ENCODE measurements around the gene GNPTAB.

Gene GNPTAB

DNA sequence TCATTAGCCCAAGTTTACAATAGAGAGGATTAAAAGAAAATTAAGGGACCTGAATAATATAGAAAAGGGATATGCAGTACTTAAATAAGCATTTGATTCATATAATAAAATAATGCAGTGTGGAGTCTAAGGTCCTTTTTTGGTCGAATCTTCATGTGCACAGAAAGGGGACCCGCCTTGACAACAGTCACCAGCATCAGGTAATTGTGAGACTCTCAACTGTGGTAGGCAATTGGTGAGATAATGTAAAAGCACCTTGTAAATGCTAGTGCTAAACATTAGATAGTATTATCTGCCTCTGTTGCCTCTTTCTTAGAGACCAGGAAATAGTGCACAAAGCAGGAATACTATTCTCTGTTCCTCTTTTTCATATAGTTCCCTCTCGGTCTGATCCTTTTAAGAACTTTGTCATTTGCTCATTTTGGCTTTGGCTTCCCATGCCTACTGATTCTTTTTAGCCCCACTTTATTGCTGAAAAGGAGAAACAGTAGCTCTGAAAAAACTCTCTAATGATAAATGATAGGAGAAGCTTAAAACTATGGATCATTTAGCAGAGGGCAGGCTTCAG is 115.8 kb downstream of the GNPTAB start:
- TF ChIP-seq, protein P1, sequence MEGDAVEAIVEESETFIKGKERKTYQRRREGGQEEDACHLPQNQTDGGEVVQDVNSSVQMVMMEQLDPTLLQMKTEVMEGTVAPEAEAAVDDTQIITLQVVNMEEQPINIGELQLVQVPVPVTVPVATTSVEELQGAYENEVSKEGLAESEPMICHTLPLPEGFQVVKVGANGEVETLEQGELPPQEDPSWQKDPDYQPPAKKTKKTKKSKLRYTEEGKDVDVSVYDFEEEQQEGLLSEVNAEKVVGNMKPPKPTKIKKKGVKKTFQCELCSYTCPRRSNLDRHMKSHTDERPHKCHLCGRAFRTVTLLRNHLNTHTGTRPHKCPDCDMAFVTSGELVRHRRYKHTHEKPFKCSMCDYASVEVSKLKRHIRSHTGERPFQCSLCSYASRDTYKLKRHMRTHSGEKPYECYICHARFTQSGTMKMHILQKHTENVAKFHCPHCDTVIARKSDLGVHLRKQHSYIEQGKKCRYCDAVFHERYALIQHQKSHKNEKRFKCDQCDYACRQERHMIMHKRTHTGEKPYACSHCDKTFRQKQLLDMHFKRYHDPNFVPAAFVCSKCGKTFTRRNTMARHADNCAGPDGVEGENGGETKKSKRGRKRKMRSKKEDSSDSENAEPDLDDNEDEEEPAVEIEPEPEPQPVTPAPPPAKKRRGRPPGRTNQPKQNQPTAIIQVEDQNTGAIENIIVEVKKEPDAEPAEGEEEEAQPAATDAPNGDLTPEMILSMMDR (conservative IDR thresholded peaks at IDR 0.05; ENCODE audit: control insufficient read depth, insufficient read depth, low read depth, low read length), result no peak
- DNase-seq (ENCODE audit: low read depth), result no peak
- H3K4me3 ChIP-seq (ENCODE audit: control insufficient read depth, low read depth, low read length), result no peak overlapping the region

GRCh38 chr12:101713930-101714329 is 116.8 kb downstream of the GNPTAB start:
- no peak overlapping the region for H3K4me3 ChIP-seq (ENCODE audit: control insufficient read depth, low read depth, low read length)
- TF ChIP-seq, protein P1 (conservative IDR thresholded peaks at IDR 0.05; ENCODE audit: control insufficient read depth, insufficient read depth, low read depth, low read length), result no peak
- DNase-seq (ENCODE audit: low read depth), result no peak

- TF ChIP-seq, protein P1 (conservative IDR thresholded peaks at IDR 0.05; ENCODE audit: control insufficient read depth, insufficient read depth, low read depth, low read length), result no peak
- H3K4me3 ChIP-seq (ENCODE audit: control insufficient read depth, low read depth, low read length), result no peak overlapping the region
- DNase-seq (ENCODE audit: low read depth), result peak; percentile 32
Measured at GRCh38 chr12:101713059-101713682, 117.6 kb downstream of the GNPTAB start.

DNA sequence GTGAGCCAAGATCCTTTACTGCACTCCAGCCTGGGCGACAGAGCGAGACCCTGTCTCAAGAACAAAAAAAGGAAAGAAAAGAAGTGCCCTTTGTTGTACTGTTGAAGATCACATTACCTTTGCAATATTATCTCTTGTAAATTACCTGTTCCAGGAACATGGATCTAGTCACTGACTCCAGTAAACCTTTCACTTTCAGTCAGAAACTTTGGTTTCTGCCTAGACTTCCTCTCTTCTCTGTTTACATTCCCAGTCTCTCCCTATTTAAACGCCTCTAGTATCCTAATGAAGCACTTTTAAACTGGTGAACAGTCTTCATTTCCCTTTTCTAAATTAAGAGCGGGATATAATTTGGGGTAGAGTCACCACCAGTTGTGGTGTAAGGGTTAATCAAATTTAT is 120.5 kb downstream of the GNPTAB start:
- no peak overlapping the region for H3K4me3 ChIP-seq (ENCODE audit: control insufficient read depth, low read depth, low read length)
- TF ChIP-seq, protein P1 (conservative IDR thresholded peaks at IDR 0.05; ENCODE audit: control insufficient read depth, insufficient read depth, low read depth, low read length), result no peak

GRCh38 chr12:101707131-101707782 is 123.5 kb downstream of the GNPTAB start:
- DNase-seq (ENCODE audit: low read depth), result no peak
- no peak overlapping the region for H3K4me3 ChIP-seq (ENCODE audit: control insufficient read depth, low read depth, low read length)
- TF ChIP-seq, protein P1 (conservative IDR thresholded peaks at IDR 0.05; ENCODE audit: control insufficient read depth, insufficient read depth, low read depth, low read length), result no peak

More for the DNA sequence above, 120.5 kb downstream of the GNPTAB start:
- DNase-seq (ENCODE audit: low read depth), result no peak

DNA sequence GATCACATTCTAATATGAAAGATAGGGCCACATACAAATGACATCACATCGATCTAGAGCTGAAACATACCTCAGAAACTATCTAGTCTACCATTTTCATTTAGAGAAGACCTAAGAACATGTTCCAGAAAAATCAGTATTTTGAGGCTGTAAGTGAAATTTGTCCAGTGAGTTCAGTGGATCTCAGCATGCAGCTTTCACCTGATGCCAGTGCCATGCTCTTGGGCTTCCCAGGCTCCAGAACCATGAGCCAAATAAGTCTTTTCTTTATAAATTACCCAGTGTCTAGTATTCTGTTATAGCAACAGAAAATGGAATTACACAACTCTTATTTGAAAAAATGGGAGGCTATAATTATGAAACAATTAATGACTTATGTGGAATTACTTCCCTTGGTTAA is 124.4 kb downstream of the GNPTAB start:
- TF ChIP-seq, protein P1 (conservative IDR thresholded peaks at IDR 0.05; ENCODE audit: control insufficient read depth, insufficient read depth, low read depth, low read length), result no peak
- H3K4me3 ChIP-seq (ENCODE audit: control insufficient read depth, low read depth, low read length), result no peak overlapping the region
- no peak for DNase-seq (ENCODE audit: low read depth)

Data from fibroblast of mammary gland (primary cell).